K562 (cell line): ENCODE data around the gene HOXB5. TPM values are rescaled to one million over a fixed set of nuclear protein-coding genes. Genes with fewer than 3 reads are reported as not detected.
A peak's percentile ranks its signal among the peaks of the same experiment; 100 is the strongest.

Source experiments
- AFF1 ChIP-seq, 2 experiments: fragments of 450-650 bp; IDR thresholded peaks; 2 replicates each; pipeline ENCODE4 v1.6.1; 2018; ENCODE audit warnings: mild to moderate bottlenecking in 2 of 2, low read depth in 1 of 2; ENCODE audit not compliant: partially characterized antibody in 2 of 2
- CCAR2 ChIP-seq: fragments of 200-400 bp; formaldehyde crosslinking; IDR thresholded peaks from 2 replicates; pipeline ENCODE4 v1.6.1; 2017; ENCODE audit warnings: mild to moderate bottlenecking, low read depth, low read length
- CHD7 ChIP-seq: fragments of 200-600 bp; sonication (generic); IDR thresholded peaks from one replicate; pipeline ENCODE4 v1.6.1; 2012; ENCODE audit warnings: mild to moderate bottlenecking, low read depth, low read length, inconsistent platforms
- HDAC3 ChIP-seq: fragments of 450-650 bp; IDR thresholded peaks from 2 replicates; pipeline ENCODE4 v1.6.1; 2018; ENCODE audit warnings: borderline replicate concordance, mild to moderate bottlenecking, moderate library complexity; ENCODE audit not compliant: partially characterized antibody
- HLTF ChIP-seq: fragments of 450-650 bp; IDR thresholded peaks from 2 replicates; pipeline ENCODE4 v1.6.1; 2016
- JUND ChIP-seq, 2 experiments: IDR thresholded peaks; 2 replicates in 1 of 2; 3 replicates in 1 of 2; pipeline ENCODE4 v1.6.1; 2011; ENCODE audit warnings: borderline replicate concordance in 2 of 2, low read depth in 2 of 2, low read length in 2 of 2, improper control_type of control experiment in 1 of 2, missing biosample characterization in 1 of 2, missing genetic modification characterization in 1 of 2, missing genetic modification reagents in 1 of 2
- NR3C1 ChIP-seq: sonication (generic); formaldehyde crosslinking; IDR thresholded peaks from 2 replicates; pipeline ENCODE4 v1.8.1; 2022; ENCODE audit warnings: missing genetic modification reagents
- RCOR1 ChIP-seq, 2 experiments: IDR thresholded peaks; 2 replicates each; pipeline ENCODE4 v1.6.1; 2012; ENCODE audit warnings: low read depth in 2 of 2, low read length in 2 of 2, borderline replicate concordance in 1 of 2, improper control_type of control experiment in 1 of 2
- SNIP1 ChIP-seq: fragments of 450-650 bp; IDR thresholded peaks from 2 replicates; pipeline ENCODE4 v1.7.1; 2017; ENCODE audit warnings: low read depth, mild to moderate bottlenecking
- SRSF1 ChIP-seq: fragments of 200-400 bp; formaldehyde crosslinking; IDR thresholded peaks from 2 replicates; pipeline ENCODE4 v1.6.1; 2017; ENCODE audit warnings: mild to moderate bottlenecking, low read depth, low read length, moderate library complexity
- ZNF778 ChIP-seq: fragments of 450-650 bp; formaldehyde crosslinking; IDR thresholded peaks from 2 replicates; pipeline ENCODE4 v1.4.0; 2020; ENCODE audit warnings: mild to moderate bottlenecking, moderate library complexity
- polyA plus RNA-seq, 8 experiments: library from polyadenylated mRNA; depleted of rRNA in 4 of 8; stranded (reverse) in 5 of 8; unstranded in 3 of 8; fragments of >200 nt; fragmentation: Nextera tagmentation in 2 of 8; fragmentation: Illumina TruSeq in 1 of 8; extraction: Ambion mirVana in 2 of 8; extraction: Trizol in 1 of 8; gene quantifications; 2 replicates each; pipeline versions ENCODE4 v1.2.1 to v1.2.3, GENCODE V29; 2011 to 2014; ENCODE audit warnings: inconsistent platforms in 1 of 8, missing spikeins in 1 of 8
- total RNA-seq, 7 experiments: library from RNA; depleted of rRNA in 6 of 7; stranded (reverse); fragments of >200 nt in 6 of 7; fragmentation: Illumina TruSeq in 2 of 7; extraction: Trizol in 2 of 7; gene quantifications; 2 replicates each; pipeline versions ENCODE4 v1.2.1 to v1.2.3, GENCODE V29; 2011 to 2021; ENCODE audit warnings: low replicate concordance in 1 of 7

HOXB5 gene
- total and polyA plus RNA-seq, 9 of the 15 experiments (the other 6 are each of a cell fraction or from before 2014, with no cell fraction given), result 0.24 to 2.7 (median 0.65) TPM

DNA sequence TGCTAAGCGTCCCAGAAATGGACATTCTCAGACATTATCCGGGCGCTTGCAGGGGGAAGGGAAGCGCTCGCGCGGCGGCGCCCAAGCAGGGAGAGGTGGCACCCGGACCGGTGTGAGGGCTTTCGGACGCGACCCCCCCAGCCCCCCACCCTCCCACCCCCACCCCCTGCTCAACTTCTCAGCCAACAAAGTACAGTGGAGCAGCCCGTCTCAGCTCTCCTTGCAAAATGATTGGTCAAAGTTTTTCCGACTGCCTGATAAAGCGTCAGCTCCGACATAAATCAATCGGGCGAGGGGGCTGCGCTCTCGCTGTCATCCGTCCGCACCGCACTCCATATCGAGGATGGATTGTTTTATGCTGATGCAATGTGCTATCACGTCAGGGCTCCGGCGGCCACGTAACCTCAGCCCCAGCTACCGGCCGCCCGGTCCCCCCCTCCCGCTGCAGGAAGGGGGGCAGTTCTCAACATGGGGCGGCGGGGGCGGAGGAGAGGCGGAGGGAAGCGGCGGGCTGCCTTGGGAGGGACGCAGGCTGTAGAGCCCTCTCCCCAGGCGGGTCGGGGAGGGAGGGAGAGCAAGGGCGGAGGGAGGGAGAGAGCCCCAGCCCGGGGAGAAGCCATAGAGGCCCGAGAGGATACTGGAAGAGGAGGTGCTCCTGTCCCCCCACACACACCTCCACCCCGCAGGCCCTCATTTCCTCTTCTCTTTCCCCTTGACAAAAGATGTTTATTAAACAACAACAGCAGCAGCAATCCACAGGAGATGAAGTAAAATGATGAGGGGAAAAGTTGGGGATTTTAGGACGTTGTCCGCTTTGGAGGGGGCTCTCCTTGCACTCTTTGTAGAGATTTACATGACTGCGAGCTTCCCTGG is 32.9 kb upstream of the HOXB5 start, which contains the start of gene HOXB9 (continued):
- TF ChIP-seq CHD7 (no peak), RCOR1 (IDR thresholded peaks at IDR 0.05; ENCODE audit: borderline replicate concordance in 1 of 2, low read depth in 2 of 2, low read length in 2 of 2) (peak; percentile 70 to 92; a peak in 3 of 4 replicates), HDAC3 (peak; percentile 84), ZNF778 (CRISPR knock-in tag) (no peak), JUND (IDR thresholded peaks at IDR 0.05; ENCODE audit: borderline replicate concordance, low read depth, low read length) (peak; percentile 96), JUND (tag; IDR thresholded peaks at IDR 0.05; ENCODE audit: borderline replicate concordance, low read depth, low read length) (peak; percentile 89; the same call in 1 of the 3 replicates), HLTF (no peak), SNIP1 (no peak), SRSF1 (no peak), CCAR2 (no peak), AFF1 (IDR thresholded peaks at IDR 0.05; ENCODE audit: low read depth in 1 of 2, partially characterized antibody in 2 of 2) (peak; percentile 56 to 76), NR3C1 (CRISPR knock-in tag) (no peak)
